Immature natural killer cell (primary cell): ENCODE data around the gene SNX17. TPM values are rescaled to one million over a fixed set of nuclear protein-coding genes. Genes with fewer than 3 reads are reported as not detected.
A peak's percentile ranks its signal among the peaks of the same experiment; 100 is the strongest.
"Not testable (repeated sequence)": the region's sequence is repeated elsewhere in the genome, so short reads cannot be mapped to it uniquely, and the experiment has no call there.

Experiments used
- DNase-seq, 3 donors: peaks; one replicate each; pipeline ENCODE4 v3.0.0; 2022; ENCODE audit warnings: mixed read lengths in 1 of 3
- H3K27ac Mint-ChIP-seq, 6 donors: one replicate each; pipeline ENCODE4 v1.8.0; 2020; ENCODE audit warnings: mixed read lengths in 6 of 6, mild to moderate bottlenecking in 5 of 6, inconsistent platforms in 4 of 6, moderate library complexity in 3 of 6
- H3K27me3 Mint-ChIP-seq, 3 donors: one replicate each; pipeline ENCODE4 v1.8.0; 2020 to 2021; ENCODE audit warnings: low read depth in 3 of 3, mild to moderate bottlenecking in 3 of 3, mixed read lengths in 3 of 3, moderate library complexity in 3 of 3, inconsistent platforms in 1 of 3
- H3K36me3 Mint-ChIP-seq, 3 donors: one replicate each; pipeline ENCODE4 v1.8.0; 2020; ENCODE audit warnings: mixed read lengths in 3 of 3, inconsistent platforms in 2 of 3, mild to moderate bottlenecking in 2 of 3
- H3K4me1 Mint-ChIP-seq, 2 donors: one replicate each; pipeline ENCODE4 v1.8.0; 2020; ENCODE audit warnings: inconsistent platforms in 2 of 2, mild to moderate bottlenecking in 2 of 2, mixed read lengths in 2 of 2, moderate library complexity in 1 of 2
- H3K4me3 Mint-ChIP-seq, 5 donors: one replicate each; pipeline ENCODE4 v1.8.0; 2020; ENCODE audit warnings: mild to moderate bottlenecking in 5 of 5, mixed read lengths in 5 of 5, inconsistent platforms in 3 of 5, moderate library complexity in 3 of 5
- H3K9me3 Mint-ChIP-seq, 6 donors: one replicate each; pipeline ENCODE4 v1.8.0; 2020; ENCODE audit warnings: mild to moderate bottlenecking in 6 of 6, mixed read lengths in 6 of 6, inconsistent platforms in 4 of 6, moderate library complexity in 3 of 6
- polyA plus RNA-seq, 3 donors: library from polyadenylated mRNA; unstranded; fragments of 300-500 nt; fragmentation: Illumina TruSeq; gene quantifications; one replicate each; pipeline ENCODE4 v1.2.3, GENCODE V29; 2021

Gene SNX17
- polyA plus RNA-seq, 3 donors from 2014 or later, result 236 to 321 (median 261) TPM

DNA sequence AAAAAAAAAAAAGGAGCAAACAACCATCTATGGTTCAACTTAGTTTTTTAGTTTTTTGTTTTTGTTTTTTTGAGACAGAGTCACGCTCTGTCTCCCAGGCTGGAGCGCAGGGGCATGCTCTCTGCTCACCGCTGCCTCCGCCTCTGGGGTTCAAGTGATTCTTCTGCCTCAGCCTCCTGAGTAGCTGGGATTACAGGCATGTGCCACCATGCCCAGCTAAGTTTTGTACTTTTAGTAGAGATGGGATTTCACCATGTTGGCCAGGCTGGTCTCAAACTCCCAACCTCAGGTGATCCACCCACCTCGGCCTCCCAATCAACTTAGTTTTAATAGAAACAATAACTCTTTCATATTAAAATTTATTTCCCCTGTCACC lies 17.0 kb upstream of the SNX17 start:
- peaks cover 51 to 72% of the 10 kb centered on the region in 2 donors for H3K4me1 Mint-ChIP-seq
- H3K4me3 Mint-ChIP-seq, H3K9me3 Mint-ChIP-seq, DNase-seq, H3K36me3 Mint-ChIP-seq: not testable (repeated sequence)
- H3K27ac Mint-ChIP-seq, result peak overlapping the region in 1 of 6 donors; percentile 62
- H3K27me3 Mint-ChIP-seq, result peaks cover 6 to 12% (median 7%) of the 10 kb centered on the region in 3 donors

DNA sequence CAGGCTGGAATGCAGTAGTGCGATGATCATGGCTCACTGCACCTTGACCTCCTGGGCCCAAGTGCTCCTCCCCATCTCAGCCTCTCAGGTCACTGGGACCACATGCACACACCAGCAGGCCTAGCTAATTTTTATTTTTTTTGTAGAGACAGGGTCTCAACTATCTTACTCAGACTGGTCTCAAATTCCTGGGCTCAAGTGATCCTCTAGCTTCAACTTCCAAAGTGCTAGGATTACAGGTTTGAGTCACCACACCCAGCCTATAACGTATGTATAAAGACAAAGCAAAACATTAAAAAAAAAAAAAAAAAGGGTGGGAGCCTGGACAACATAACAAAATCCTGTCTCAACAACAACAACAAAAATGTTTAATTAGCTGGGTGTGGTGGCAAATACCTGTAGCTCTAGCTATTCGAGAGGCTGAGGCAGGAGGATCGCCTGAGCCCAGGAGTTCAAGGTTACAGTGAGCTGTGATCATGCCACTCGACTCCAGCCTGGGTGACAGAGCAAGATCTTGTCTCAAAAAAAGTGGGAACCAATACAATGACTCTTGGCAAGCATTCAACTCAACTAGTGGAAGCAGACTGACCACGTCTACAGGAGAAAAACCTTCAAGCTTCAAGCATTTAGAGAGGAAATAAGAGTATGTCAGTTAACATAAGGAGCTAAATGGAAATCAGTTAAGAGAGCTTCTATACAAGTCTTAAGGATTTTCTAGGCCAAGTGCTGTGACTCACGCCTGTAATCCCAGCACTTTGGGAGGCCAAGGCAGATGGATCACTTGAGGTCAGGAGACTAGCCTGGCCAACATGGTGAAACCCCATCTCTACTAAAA lies 16.4 kb upstream of the SNX17 start:
- no peaks in the 10 kb centered on the region for H3K36me3 Mint-ChIP-seq
- peaks cover 6 to 12% (median 7%) of the 10 kb centered on the region in 3 donors for H3K27me3 Mint-ChIP-seq
- H3K27ac Mint-ChIP-seq, result peak overlapping the region in 3 of 6 donors; percentile 5 to 62 (median 50)
- H3K4me1 Mint-ChIP-seq, result peaks cover 54 to 76% of the 10 kb centered on the region in 2 donors
- H3K9me3 Mint-ChIP-seq, result no peaks in the 10 kb centered on the region
- peak overlapping the region in 4 of 5 donors; percentile 30 to 38 (median 36) for H3K4me3 Mint-ChIP-seq
- DNase-seq, result no peak

GRCh38 chr2:27354597-27354927 lies 15.9 kb upstream of the SNX17 start:
- peak overlapping the region in 4 of 6 donors; percentile 5 to 100 (median 55) for H3K27ac Mint-ChIP-seq
- H3K4me3 Mint-ChIP-seq, result peak overlapping the region in 3 of 5 donors; percentile 38 to 100 (median 38)
- peaks cover 6 to 12% (median 7%) of the 10 kb centered on the region in 3 donors for H3K27me3 Mint-ChIP-seq
- H3K36me3 Mint-ChIP-seq, result no peaks in the 10 kb centered on the region
- H3K4me1 Mint-ChIP-seq, result peaks cover 52 to 71% of the 10 kb centered on the region in 2 donors
- H3K9me3 Mint-ChIP-seq, result no peaks in the 10 kb centered on the region
- no peak for DNase-seq

DNA sequence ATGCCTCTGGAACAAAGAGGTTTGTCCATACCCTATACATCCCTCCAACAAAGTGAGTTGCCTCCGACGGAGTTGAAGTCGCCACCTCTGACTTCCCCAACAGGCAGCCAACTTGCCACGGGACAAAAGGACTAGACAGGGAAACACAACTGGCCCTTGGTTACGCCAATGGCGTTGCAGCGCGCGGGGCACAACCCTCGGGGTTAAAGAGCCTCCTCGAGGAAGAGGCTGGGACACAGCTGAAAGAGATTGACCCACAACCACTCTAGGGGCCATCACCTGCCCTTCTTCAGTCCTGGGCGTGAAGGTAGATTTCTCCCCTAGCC lies 14.4 kb upstream of the SNX17 start:
- Mint-ChIP-seq H3K27ac (peak overlapping the region; percentile 94 to 100 (median 98)), H3K4me1 (peaks cover 48 to 63% of the 10 kb centered on the region in 2 donors), H3K36me3 (no peaks in the 10 kb centered on the region), H3K27me3 (peaks cover 6 to 12% (median 7%) of the 10 kb centered on the region in 3 donors), H3K4me3 (peak overlapping the region; percentile 92 to 100 (median 98)), H3K9me3 (no peaks in the 10 kb centered on the region)
- no peak for DNase-seq

GRCh38 chr2:27356382-27357181 lies 13.8 kb upstream of the SNX17 start, which contains the start of gene GTF3C2:
Gene GTF3C2 (minus strand): TSS chr2:27356764. CDS start chr2:27343554, 13,210 bp downstream.
- Mint-ChIP-seq H3K4me3 (peak within 1 kb of the TSS; percentile 92 to 100 (median 98)), H3K27ac (peak within 1 kb of the TSS; percentile 94 to 100 (median 98)), H3K4me1 (peaks cover 47 to 62% of the 10 kb centered on the region in 2 donors), H3K36me3 (no peaks in the 10 kb centered on the region), H3K9me3 (no peaks in the 10 kb centered on the region), H3K27me3 (peaks cover 6 to 12% (median 7%) of the 10 kb centered on the region in 3 donors)
- DNase-seq, result peak; percentile 94

- DNase-seq, result no peak
- H3K4me3 Mint-ChIP-seq, result no peak overlapping the region
- H3K36me3 Mint-ChIP-seq, result peaks cover 0 to 12% (median 7%) of the 10 kb centered on the region in 3 donors
- H3K4me1 Mint-ChIP-seq, result peaks cover 12 to 14% of the 10 kb centered on the region in 2 donors
- H3K27me3 Mint-ChIP-seq, result peaks cover 0 to 3% (median 0%) of the 10 kb centered on the region in 3 donors
- H3K9me3 Mint-ChIP-seq, result no peaks in the 10 kb centered on the region
- H3K27ac Mint-ChIP-seq, result peak overlapping the region in 2 of 6 donors; percentile 9 to 12
Measured at GRCh38 chr2:27362678-27363420, 7.6 kb upstream of the SNX17 start.

- Mint-ChIP-seq H3K4me1 (peaks cover 10 to 14% of the 10 kb centered on the region in 2 donors), H3K9me3 (no peaks in the 10 kb centered on the region), H3K27ac (peak overlapping the region in 1 of 6 donors; percentile 35), H3K36me3 (peaks cover 0 to 12% (median 7%) of the 10 kb centered on the region in 3 donors), H3K4me3 (no peak overlapping the region), H3K27me3 (peaks cover 0 to 2% (median 0%) of the 10 kb centered on the region in 3 donors)
- no peak for DNase-seq
Measured at GRCh38 chr2:27363933-27364332, 6.5 kb upstream of the SNX17 start.

GRCh38 chr2:27369471-27370025 lies 868 bp upstream of the SNX17 start:
- DNase-seq, result no peak
- H3K27ac Mint-ChIP-seq, result peak overlapping the region; percentile 90 to 100 (median 96)
- peaks cover 0 to 27% (median 11%) of the 10 kb centered on the region in 3 donors for H3K36me3 Mint-ChIP-seq
- peaks cover 4 to 8% (median 4%) of the 10 kb centered on the region in 3 donors for H3K27me3 Mint-ChIP-seq
- peak overlapping the region; percentile 94 to 99 (median 95) for H3K4me3 Mint-ChIP-seq
- no peaks in the 10 kb centered on the region for H3K9me3 Mint-ChIP-seq
- H3K4me1 Mint-ChIP-seq, result peaks cover 45 to 51% of the 10 kb centered on the region in 2 donors

GRCh38 chr2:27370816-27371620 lies 602 bp downstream of the SNX17 start:
- Mint-ChIP-seq H3K36me3 (peaks cover 0 to 40% (median 20%) of the 10 kb centered on the region in 3 donors), H3K4me1 (peaks cover 45 to 51% of the 10 kb centered on the region in 2 donors)

GRCh38 chr2:27372937-27373336 lies 2.5 kb downstream of the SNX17 start:
- DNase-seq, result no peak
- H3K4me1 Mint-ChIP-seq, result peaks cover 43 to 46% of the 10 kb centered on the region in 2 donors
- peaks cover 0 to 36% (median 16%) of the 10 kb centered on the region in 3 donors for H3K36me3 Mint-ChIP-seq

More at GRCh38 chr2:27370816-27371620, 602 bp downstream of the SNX17 start:
- peak overlapping the region; percentile 95 to 99 (median 96) for H3K4me3 Mint-ChIP-seq
- H3K27me3 Mint-ChIP-seq, result peaks cover 4 to 8% (median 4%) of the 10 kb centered on the region in 3 donors
- peak; percentile 41 to 47 (median 45) for DNase-seq
- peak overlapping the region; percentile 90 to 98 (median 94) for H3K27ac Mint-ChIP-seq
- no peaks in the 10 kb centered on the region for H3K9me3 Mint-ChIP-seq

GRCh38 chr2:27373567-27373966 lies 3.2 kb downstream of the SNX17 start:
- Mint-ChIP-seq H3K27me3 (peaks cover 4 to 8% (median 4%) of the 10 kb centered on the region in 3 donors), H3K27ac (peak overlapping the region in 1 of 6 donors; percentile 43), H3K4me1 (peaks cover 41% of the 10 kb centered on the region in 2 donors), H3K9me3 (no peaks in the 10 kb centered on the region), H3K36me3 (peaks cover 0 to 36% (median 16%) of the 10 kb centered on the region in 3 donors), H3K4me3 (no peak overlapping the region)
- no peak for DNase-seq

More at GRCh38 chr2:27372937-27373336, 2.5 kb downstream of the SNX17 start:
- H3K4me3 Mint-ChIP-seq, result peak overlapping the region in 4 of 5 donors; percentile 18 to 64 (median 37)
- H3K9me3 Mint-ChIP-seq, result no peaks in the 10 kb centered on the region
- H3K27me3 Mint-ChIP-seq, result peaks cover 4 to 8% (median 4%) of the 10 kb centered on the region in 3 donors
- H3K27ac Mint-ChIP-seq, result peak overlapping the region; percentile 53 to 98 (median 76)

- peaks cover 0 to 33% (median 12%) of the 10 kb centered on the region in 3 donors for H3K36me3 Mint-ChIP-seq
Measured at GRCh38 chr2:27375513-27376099, 5.2 kb downstream of the SNX17 start.

More at GRCh38 chr2:27375513-27376099, 5.2 kb downstream of the SNX17 start:
- Mint-ChIP-seq H3K4me1 (peaks cover 39% of the 10 kb centered on the region in 2 donors), H3K9me3 (no peaks in the 10 kb centered on the region), H3K27me3 (peaks cover 2 to 11% (median 2%) of the 10 kb centered on the region in 3 donors), H3K4me3 (no peak overlapping the region), H3K27ac (peak overlapping the region in 1 of 6 donors; percentile 12)
- DNase-seq, result no peak
